GM21423 (cell line): Measurements from ENCODE around the gene PLBD1.

Source experiments
- ATAC-seq: cut with Tn5 transposase; IDR thresholded peaks from one replicate; pipeline ENCODE4 v1.9.1; 2021; ENCODE audit warnings: mild to moderate bottlenecking, moderate library complexity; ENCODE audit not compliant: unreplicated experiment

Gene PLBD1

GRCh38 chr12:14514154-14514842 lies 53.4 kb downstream of the PLBD1 start:
- no peak for ATAC-seq

GRCh38 chr12:14510574-14510973 lies 57.1 kb downstream of the PLBD1 start:
- ATAC-seq = no peak

- ATAC-seq = no peak
These were observed 61.8 kb downstream of the PLBD1 start for GRCh38 chr12:14505626-14506596.

DNA sequence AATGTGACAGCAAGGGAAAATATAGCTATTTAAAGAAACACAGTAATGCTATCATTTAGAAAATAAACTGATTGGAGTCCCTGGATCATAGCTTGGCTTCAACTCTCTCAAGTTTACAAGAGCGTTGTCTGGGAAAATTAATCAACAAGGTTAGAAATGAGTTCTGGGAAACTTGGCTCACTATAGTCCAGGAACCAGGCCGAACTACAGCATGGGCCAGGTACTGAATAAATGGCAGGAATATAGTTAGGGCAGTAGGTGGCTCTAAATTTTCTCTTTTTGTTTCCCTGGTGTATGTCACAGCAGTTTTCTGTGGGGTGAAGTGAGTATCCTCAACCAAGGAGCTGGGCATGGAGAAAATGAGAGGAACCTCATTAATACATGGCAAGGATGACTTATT lies 72.4 kb downstream of the PLBD1 start:
- ATAC-seq = no peak

DNA sequence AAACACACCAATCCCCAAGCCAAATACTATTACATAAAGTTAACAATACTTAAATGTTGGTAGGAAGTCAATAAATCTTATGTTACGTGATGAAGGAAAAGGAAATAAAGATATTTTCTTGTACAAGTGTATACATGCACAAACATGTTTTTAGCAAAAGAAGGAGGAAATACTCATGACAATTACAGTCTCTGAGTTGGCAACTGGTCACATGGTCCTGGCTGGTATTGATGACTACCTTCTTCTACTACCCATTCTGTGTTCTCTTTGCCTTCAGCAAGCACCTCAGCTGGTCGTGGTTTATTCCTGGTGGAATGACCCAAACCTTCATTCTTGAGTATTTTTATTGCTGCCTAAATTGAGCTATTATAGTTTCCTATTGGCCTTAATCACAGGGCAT lies 84.8 kb downstream of the PLBD1 start:
- no peak for ATAC-seq

- ATAC-seq = no peak
These were observed 85.3 kb downstream of the PLBD1 start for GRCh38 chr12:14482361-14482760.

DNA sequence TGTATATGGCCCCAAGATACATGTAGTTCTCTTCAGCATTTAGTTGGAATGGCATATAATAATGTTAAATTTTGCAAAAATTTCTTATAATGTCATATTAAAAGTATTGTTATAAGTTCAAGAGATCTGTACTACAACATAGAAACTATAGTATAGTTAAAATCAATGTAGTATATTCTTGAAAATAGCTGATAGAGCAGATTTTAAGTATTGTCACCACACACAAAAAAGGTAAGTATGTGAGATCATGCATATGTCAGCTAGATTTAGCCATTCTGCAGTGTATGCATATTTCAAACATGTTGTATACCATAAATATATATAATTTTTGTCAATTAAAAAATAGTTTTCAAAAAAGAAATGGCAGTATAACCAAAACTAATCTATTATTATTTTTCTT lies 86.5 kb downstream of the PLBD1 start:
- ATAC-seq = no peak

GRCh38 chr12:14479004-14479403 lies 88.7 kb downstream of the PLBD1 start:
- ATAC-seq = no peak

DNA sequence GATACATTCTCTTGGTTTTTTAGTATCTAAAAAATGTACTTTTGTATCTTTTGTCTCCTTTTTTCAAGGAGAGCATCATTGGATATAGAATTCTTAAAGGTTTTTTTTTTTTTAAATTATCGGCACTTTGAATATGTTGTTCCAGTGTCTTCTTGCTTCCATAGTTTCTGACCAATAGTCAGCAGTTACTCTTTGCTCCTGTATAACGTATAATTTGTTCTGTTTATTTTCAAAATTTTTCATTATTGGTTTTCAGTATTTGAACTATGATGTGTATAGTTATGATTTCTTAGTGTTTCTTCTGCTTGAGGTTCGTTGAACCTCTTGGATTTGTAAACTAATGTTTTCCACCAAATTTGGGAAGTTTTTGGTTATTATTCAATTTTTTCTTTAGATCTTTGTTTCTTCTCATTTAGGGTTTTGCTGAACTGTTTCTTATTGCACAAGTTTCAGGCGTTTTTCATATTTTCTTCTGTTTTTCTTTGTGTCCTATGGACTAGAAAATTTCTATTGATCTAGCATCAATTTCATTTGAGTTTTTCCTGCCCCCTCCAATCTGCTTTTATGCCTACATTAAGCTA lies 93.9 kb downstream of the PLBD1 start:
- no peak for ATAC-seq

DNA sequence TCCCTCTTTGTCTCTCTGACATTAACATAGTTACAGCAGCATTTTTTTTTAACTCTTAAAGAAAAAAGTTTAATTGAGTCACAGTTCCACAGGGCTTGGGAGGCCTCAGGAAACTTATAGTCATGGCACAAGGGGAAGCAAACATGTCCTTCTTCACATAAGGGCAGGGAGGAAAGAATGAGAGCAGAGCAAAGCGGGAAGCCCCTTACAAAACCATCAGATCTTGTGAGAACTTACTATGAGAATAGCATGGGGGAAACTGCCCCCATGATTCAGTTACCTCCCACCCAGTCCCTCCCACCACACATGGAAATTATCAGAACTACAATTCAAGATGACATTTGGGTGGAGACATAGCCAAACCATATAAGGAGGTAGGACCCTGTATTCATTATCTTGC lies 96.2 kb downstream of the PLBD1 start:
- ATAC-seq = no peak

DNA sequence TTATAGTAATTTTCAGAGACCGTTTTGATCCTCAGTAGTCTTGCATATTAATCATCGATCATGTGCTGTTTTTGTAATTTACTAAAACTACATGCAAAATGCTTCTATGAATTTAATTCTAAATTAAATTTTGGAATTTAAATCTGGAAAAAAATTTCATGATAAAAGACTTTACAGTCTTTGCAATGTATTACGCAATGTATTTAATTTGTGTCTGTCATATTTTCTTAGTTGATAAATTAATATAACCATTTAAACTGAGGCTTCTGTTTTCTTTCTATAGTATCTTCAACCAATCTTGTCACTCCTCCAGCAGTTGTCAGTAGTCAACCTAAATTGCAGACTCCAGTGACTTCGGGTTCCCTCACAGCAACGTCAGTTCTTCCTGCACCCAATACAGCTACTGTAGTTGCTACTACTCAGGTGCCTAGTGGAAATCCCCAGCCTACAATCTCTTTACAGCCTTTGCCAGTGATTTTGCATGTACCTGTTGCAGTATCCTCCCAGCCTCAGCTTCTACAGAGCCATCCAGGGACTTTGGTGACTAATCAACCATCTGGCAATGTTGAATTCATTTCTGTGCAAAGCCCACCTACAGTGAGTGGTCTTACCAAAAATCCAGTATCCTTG lies 107.4 kb downstream of the PLBD1 start:
- no peak for ATAC-seq

GRCh38 chr12:14454098-14454907 lies 113.4 kb downstream of the PLBD1 start:
- ATAC-seq = no peak
